Erythroblast (primary cell): ENCODE measurements around the gene VAMP4.

Source experiments
- GATA1 ChIP-seq: IDR thresholded peaks from 2 replicates; pipeline ENCODE4 v1.6.1; 2011; ENCODE audit warnings: low read depth, mild to moderate bottlenecking, control low read depth, low read length, moderate library complexity
- POLR2A ChIP-seq: IDR thresholded peaks from 2 replicates; pipeline ENCODE4 v1.6.1; 2011; ENCODE audit warnings: mild to moderate bottlenecking, low read length

DNA sequence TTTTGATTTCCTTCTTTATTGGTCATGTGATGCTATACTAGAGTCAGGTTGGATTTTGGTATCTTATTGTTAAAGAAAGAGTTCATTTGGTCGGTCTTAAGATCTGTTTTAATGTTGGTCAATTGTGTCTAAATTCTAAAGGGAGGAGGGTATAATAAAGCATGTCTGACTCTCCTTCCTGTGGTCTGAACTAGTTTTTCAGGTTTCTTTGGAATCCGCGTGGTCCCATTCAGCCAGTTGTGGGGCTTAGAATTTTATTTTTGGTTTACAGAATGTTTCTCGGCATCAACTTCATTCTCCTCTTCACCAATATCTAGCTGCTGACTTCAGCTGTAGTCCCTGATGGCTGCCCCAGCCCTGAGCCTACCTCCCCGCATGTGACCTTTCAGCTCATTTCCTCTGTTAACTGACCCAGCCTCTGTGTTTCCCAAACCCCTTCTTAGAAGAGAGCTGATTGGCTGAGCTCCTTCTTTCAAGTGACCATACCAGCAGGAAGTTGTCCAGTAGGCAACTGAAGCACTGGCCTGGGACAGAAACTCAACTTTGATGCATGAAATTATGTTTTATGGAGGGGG, 80.7 kb downstream of the VAMP4 start:
- no peak for TF ChIP-seq POLR2A
- no peak for TF ChIP-seq GATA1
